GM18907 (cell line): ENCODE measurements around the gene SLC12A7.
"Not testable (repeated sequence)": the region's sequence is repeated elsewhere in the genome, so short reads cannot be mapped to it uniquely, and the experiment has no call there.

Source experiments
- ATAC-seq: cut with Tn5 transposase; IDR thresholded peaks from one replicate; pipeline ENCODE4 v1.9.1; 2021; ENCODE audit warnings: mild to moderate bottlenecking, moderate library complexity; ENCODE audit not compliant: unreplicated experiment

The SLC12A7 gene

GRCh38 chr5:1027631-1028441 lies 84.0 kb downstream of the SLC12A7 start:
- no peak for ATAC-seq

- ATAC-seq, result no peak
Measured at GRCh38 chr5:1026700-1027621, 84.9 kb downstream of the SLC12A7 start.

GRCh38 chr5:1021969-1022336 lies 89.9 kb downstream of the SLC12A7 start:
- ATAC-seq, result not testable (repeated sequence)

GRCh38 chr5:1021136-1021968 lies 90.5 kb downstream of the SLC12A7 start:
- ATAC-seq, result no peak

DNA sequence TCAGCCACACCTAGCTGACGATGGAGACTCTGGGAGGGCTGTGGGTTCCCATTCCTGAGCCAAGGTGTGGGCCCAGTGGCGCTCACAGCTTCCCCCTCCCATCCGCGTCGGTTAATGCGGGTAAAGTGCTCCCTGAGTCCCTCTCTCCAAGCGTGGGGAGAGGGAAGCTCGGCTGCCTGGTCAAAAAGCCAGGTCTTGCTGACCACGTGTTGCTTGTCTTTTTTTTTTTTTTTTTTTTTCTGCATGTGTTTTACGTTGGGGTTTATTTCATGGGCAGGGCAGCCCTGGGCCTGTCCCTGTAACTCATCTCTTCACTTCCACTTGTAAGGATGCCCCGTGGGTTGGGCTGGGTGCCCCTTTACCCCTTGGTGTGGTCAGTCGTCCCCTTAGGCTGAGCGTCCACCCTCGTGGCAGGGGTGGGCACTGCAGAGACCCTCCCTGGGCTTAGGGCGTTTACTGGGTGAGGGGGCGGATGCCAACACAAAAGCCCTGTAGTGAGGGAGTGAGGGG lies 91.4 kb downstream of the SLC12A7 start:
- ATAC-seq, result no peak

GRCh38 chr5:1019001-1019905 lies 92.6 kb downstream of the SLC12A7 start:
- ATAC-seq, result no peak

GRCh38 chr5:1018596-1018995 lies 93.3 kb downstream of the SLC12A7 start:
- ATAC-seq, result no peak

DNA sequence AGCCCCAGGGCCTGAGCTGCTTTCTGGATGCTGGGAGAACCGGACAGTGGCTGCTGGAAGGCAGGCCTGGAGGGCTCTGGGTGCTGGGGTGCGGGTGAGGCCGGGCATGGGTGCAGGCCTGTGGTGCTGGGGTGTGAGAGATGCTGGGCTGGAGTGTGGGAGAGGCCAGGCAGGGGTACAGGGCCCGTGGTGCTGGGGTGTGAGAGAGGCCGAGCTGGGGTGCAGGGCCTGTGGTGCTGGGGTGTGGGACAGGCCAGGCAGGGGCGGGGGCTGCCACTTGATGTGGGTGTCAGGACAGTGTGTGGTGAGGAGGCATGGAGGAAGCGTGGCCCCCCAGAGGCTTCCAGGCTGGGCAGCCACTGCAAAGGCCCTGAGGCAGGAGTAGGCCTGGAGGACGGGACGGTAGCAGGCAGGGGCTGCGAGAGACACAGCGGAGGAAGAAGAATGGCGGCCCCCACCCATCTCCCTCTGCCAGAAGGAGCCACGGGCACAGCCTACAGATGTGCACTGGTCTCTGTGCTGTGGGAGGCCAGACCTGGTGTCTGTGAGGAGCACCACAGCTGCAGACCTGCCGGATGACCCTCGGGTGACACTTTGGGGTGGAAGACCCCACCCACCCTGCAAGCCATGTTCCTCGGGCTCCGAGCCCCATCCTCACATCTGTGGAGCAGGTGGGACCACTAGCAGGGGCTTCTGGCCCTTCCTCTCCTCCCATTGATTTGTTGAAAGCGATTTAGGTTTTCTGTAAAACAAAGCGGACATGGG lies 94.0 kb downstream of the SLC12A7 start:
- no peak for ATAC-seq

DNA sequence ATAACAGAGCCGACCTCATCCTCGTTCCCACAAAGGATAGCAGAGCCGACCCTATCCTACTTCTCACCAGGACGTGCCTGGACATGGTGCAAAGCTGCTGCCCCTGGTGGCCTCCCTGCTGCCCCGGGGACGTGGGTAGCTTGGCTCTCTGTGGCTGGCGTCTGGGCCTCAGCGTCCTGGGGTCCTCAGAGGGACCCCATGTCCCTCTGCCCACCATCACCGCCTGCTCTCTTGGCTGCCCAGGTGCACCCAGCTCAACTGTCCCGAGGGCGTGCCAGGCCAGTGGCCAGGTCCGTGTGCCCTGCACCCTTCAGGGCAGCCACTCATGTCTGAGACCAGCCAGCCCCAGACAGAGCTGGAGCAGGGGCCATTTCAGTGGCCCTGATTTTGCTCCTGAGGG lies 94.8 kb downstream of the SLC12A7 start:
- ATAC-seq, result no peak

- ATAC-seq, result no peak
Measured at GRCh38 chr5:1016476-1016875, 95.4 kb downstream of the SLC12A7 start.

DNA sequence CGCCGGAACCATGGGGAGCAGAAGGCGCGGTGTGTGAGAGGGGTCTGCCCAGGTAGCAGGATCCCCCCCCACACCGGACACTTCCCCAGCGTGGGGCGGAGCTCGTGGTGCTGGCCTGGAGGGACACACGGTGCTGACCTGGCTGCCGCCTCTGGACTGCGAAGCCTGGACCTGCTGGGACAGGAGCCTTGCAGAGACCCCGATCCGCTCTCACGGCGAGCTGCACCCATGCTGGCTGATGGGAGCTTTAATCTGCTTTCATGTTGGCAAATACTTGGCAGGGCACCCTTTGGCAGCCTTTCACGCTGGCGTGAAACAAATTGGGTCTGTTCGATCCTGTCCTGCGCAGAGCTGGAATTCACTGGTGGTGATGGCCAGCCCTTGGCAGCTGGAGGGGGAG lies 95.8 kb downstream of the SLC12A7 start:
- ATAC-seq, result no peak

GRCh38 chr5:1015507-1015906 lies 96.4 kb downstream of the SLC12A7 start:
- no peak for ATAC-seq

GRCh38 chr5:1014781-1015221 lies 97.1 kb downstream of the SLC12A7 start:
- ATAC-seq, result no peak

- no peak for ATAC-seq
Measured at GRCh38 chr5:1014346-1014745, 97.5 kb downstream of the SLC12A7 start.

DNA sequence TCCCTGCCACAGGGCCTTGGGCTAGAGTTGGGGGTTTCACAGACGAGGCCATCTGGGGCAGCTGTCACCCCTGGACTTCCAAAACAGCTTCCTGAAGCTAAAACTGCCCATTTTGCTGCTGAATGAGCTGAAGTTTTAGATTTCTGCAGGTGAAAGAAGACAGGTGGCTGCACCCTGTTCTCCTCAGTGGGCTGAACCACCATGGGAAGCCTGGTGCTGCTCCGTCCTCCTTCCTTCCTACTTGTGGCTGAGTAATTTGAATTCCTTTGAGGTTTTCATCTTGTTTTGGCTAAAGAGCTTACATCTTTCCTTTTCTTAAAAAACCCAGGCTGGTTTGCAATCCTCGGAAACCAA lies 97.9 kb downstream of the SLC12A7 start:
- ATAC-seq, result no peak

DNA sequence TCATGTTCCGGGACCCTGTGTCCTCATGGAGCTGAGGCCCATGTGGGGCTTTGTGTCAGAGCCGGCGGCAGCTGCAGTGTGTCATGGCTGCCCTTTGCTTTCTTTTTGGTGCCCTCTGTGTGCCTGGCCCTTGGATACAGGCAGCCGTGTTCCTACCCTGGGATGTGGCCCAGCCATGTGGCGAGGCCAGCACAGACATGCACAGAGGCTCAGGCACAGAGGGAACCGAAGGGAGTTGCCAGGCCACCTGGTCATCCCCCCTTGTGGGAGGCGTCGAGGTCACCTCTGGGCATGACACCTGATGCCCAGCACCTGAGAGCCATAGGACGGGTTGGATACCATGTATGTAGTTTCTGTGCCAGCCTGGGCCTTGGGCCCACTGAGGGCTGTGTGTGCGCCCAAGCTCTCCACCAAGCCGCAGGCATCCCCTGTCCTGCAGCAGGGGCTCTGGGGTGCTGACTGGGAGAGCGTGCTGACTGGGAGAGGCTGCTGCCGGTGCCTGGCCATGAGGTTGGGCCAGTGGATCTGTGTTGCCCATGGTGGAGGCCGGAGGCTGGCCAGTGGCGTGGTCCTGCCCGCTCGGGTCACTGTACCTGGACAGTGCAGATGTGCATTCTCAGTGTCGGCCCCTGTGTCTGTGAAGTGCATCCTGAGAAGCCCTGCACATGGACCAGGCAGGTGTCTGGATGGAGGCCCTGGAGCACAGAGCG lies 98.5 kb downstream of the SLC12A7 start:
- ATAC-seq, result no peak

DNA sequence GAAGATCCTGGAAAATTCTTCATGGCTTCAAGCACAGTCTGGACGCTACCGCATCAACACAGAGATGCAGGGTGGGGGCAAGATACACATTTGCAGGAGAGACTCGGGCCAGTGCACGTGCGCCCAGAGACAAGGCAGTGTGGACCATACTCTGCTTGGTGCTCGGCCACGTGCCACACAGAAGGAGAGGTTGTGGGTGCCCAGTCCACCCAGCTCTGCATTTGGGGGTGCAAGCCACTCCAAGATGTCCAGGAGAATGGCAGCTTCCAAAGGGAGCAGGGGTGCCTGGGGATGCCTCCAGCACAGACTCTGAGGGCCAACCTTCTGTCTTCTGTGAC lies 99.0 kb downstream of the SLC12A7 start:
- no peak for ATAC-seq

DNA sequence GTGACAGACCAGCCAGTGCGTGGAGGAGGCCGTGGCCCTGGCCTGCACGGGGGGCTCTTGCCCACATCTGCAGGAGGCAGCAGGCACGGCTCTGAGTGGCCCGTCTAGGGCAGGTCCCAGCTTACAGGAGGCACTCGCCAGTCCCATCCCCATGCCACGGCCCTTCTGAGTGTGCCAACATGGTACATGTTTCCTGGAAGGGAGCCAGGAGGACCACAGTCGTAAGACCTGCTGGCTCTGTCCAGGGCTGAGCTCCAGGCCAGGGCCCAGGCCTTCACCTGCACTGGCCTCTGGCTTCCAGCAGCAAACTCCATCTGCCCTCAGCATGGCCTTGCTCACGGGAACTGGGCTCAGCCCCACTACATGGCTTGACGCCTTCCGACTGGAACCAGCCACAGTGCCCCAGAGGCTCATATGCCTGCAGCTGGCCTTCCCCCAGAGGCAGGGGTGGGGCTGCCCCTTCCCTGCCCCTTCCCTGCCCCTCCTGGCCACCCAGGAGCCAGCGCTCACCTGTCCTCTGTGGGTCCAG lies 99.5 kb downstream of the SLC12A7 start:
- no peak for ATAC-seq
